Body of pancreas (tissue), 4 donors: ENCODE measurements around the gene AMH.

ENCODE experiments used
- CTCF ChIP-seq, 7 experiments: fragments of 450-650 bp in 4 of 7; fragments of 200-600 bp in 3 of 7; sonication (generic) in 3 of 7; IDR thresholded peaks; one replicate each; pipeline ENCODE4 v1.5.1; 2016 to 2019; ENCODE audit warnings: antibody characterized with exemption in 7 of 7
- POLR2A ChIP-seq, 3 donors: fragments of 450-650 bp; IDR thresholded peaks; one replicate each; pipeline ENCODE4 v1.6.1; 2016; ENCODE audit warnings: antibody characterized with exemption in 3 of 3, mild to moderate bottlenecking in 2 of 3

GRCh38 chr19:2273356-2274184, 24.4 kb downstream of the AMH start:
- TF ChIP-seq CTCF (IDR thresholded peaks at IDR 0.05) (peak; percentile 94 to 99 (median 96)), POLR2A (IDR thresholded peaks at IDR 0.05) (peak in 1 of 3 donors; percentile 24)
